Measurements from ENCODE around the gene UNC50. TPM values are rescaled to one million over a fixed set of nuclear protein-coding genes. Genes with fewer than 3 reads are reported as not detected.

UNC50 gene
- polyA plus RNA-seq, 2 of the 4 experiments (the other 2 are of a cell fraction): 57.0 to 90.6 TPM

DNA sequence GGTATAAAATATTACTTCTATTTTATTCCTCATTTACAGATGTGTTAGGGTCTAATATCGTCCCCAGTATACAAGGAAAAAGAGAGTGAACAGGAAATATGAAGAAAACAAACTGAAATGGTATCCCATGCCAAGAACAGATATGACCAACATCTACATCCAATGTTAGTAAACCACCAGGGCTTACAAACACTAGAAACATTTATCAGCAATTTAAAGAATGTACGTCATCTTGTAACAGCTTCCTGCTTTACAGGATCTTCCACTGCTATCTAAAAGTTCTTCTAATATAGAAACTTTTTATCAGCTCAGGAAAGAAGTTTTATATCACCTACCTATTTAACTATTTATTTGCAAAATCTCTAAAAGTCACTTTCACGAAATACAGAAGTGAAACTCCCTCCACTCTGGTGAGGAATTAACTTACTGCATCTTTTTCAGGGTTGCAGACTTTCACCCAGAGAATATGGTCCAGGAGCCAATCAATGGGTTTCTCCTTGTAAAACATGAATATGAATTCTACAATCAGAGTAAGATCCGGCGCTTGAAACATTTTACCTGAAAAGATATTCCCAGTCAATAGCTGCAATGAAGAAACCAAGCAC is 35.2 kb downstream of the UNC50 start:
- Histone ChIP-seq H3K4me2 (no peak overlapping the region), H3K27ac (no peak overlapping the region), H3K4me3 (no peak overlapping the region), H3K9me3 (no peaks in the 10 kb centered on the region), H3K4me1 (no peaks in the 10 kb centered on the region)
- TF ChIP-seq JUNB (IDR thresholded peaks at IDR 0.05) (no peak), ESRRA (IDR thresholded peaks at IDR 0.05; ENCODE audit: borderline replicate concordance, low read length) (no peak), HEYL (CRISPR knock-in tag; IDR thresholded peaks at IDR 0.05) (no peak), NR3C1 (IDR thresholded peaks at IDR 0.05) (no peak), PHF8 (IDR thresholded peaks at IDR 0.05; ENCODE audit: borderline replicate concordance, low read depth) (no peak), ZC3H11A (IDR thresholded peaks at IDR 0.05) (no peak), ZSCAN20 (CRISPR knock-in tag; IDR thresholded peaks at IDR 0.05) (no peak), EP300 (IDR thresholded peaks at IDR 0.05) (no peak), FOSL2 (IDR thresholded peaks at IDR 0.05) (no peak), FOSL2 (CRISPR knock-in tag; IDR thresholded peaks at IDR 0.05) (no peak), NPAS2 (CRISPR knock-in tag; IDR thresholded peaks at IDR 0.05; ENCODE audit: borderline replicate concordance) (no peak), CTCF (IDR thresholded peaks at IDR 0.05) (no peak), MYC (IDR thresholded peaks at IDR 0.05; ENCODE audit: borderline replicate concordance, low read length) (no peak), KDM1A (IDR thresholded peaks at IDR 0.05; ENCODE audit: low read depth) (no peak)
- TF ChIP-seq, protein P1, sequence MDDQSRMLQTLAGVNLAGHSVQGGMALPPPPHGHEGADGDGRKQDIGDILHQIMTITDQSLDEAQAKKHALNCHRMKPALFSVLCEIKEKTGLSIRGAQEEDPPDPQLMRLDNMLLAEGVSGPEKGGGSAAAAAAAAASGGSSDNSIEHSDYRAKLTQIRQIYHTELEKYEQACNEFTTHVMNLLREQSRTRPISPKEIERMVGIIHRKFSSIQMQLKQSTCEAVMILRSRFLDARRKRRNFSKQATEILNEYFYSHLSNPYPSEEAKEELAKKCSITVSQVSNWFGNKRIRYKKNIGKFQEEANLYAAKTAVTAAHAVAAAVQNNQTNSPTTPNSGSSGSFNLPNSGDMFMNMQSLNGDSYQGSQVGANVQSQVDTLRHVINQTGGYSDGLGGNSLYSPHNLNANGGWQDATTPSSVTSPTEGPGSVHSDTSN (IDR thresholded peaks at IDR 0.05): no peak
- TF ChIP-seq, protein P2, sequence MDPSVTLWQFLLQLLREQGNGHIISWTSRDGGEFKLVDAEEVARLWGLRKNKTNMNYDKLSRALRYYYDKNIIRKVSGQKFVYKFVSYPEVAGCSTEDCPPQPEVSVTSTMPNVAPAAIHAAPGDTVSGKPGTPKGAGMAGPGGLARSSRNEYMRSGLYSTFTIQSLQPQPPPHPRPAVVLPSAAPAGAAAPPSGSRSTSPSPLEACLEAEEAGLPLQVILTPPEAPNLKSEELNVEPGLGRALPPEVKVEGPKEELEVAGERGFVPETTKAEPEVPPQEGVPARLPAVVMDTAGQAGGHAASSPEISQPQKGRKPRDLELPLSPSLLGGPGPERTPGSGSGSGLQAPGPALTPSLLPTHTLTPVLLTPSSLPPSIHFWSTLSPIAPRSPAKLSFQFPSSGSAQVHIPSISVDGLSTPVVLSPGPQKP (IDR thresholded peaks at IDR 0.05; ENCODE audit: low read depth, low read length): no peak
- TF ChIP-seq, protein P3, sequence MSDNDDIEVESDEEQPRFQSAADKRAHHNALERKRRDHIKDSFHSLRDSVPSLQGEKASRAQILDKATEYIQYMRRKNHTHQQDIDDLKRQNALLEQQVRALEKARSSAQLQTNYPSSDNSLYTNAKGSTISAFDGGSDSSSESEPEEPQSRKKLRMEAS (IDR thresholded peaks at IDR 0.05): no peak
- FAIRE-seq (no peak), ATAC-seq (no peak), DNase-seq (ENCODE audit: low read depth in 1 of 2, low spot score in 1 of 2) (no peak)
- WGBS (ENCODE audit: missing lambda C conversion rate): 67% methylated on average over 5 of the region's 5 CpGs
- CTCF ChIA-PET: interaction anchor here (0.6 kb wide), 1 partner anchor 194 kb away, joined by 3 read pairs; no protein-coding TSS in a partner anchor
- POLR2A ChIA-PET: no interaction called here

GRCh38 chr2:98647636-98648035 is 39.2 kb downstream of the UNC50 start:
- no peak overlapping the region for H3K27ac ChIP-seq
- ChIA-PET POLR2A (no interaction called here), CTCF (interaction anchor here (0.7 kb wide), 1 partner anchor 142 kb away, joined by 3 read pairs; no protein-coding TSS in a partner anchor)
- H3K9me3 ChIP-seq: no peaks in the 10 kb centered on the region
- no peaks in the 10 kb centered on the region for H3K4me1 ChIP-seq
- no peak for ATAC-seq
- no peak overlapping the region for H3K4me2 ChIP-seq
- 55% methylated on average over 5 of the region's 5 CpGs for WGBS (ENCODE audit: missing lambda C conversion rate)
- DNase-seq (ENCODE audit: low read depth in 1 of 2, low spot score in 1 of 2): no peak
- no peak overlapping the region for H3K4me3 ChIP-seq
- TF ChIP-seq CHD2 (IDR thresholded peaks at IDR 0.05; ENCODE audit: low read length, partially characterized antibody) (no peak), NR3C1 (IDR thresholded peaks at IDR 0.05) (no peak), FOSL2 (IDR thresholded peaks at IDR 0.05) (no peak), FOSL2 (CRISPR knock-in tag; IDR thresholded peaks at IDR 0.05) (no peak), RFX5 (IDR thresholded peaks at IDR 0.05) (no peak), MAZ (IDR thresholded peaks at IDR 0.05; ENCODE audit: borderline replicate concordance, low read depth, low read length) (no peak), FOSB (CRISPR knock-in tag; IDR thresholded peaks at IDR 0.05) (no peak), EP300 (IDR thresholded peaks at IDR 0.05) (no peak)
- TF ChIP-seq, protein P3 (IDR thresholded peaks at IDR 0.05): no peak
- TF ChIP-seq, protein P4, sequence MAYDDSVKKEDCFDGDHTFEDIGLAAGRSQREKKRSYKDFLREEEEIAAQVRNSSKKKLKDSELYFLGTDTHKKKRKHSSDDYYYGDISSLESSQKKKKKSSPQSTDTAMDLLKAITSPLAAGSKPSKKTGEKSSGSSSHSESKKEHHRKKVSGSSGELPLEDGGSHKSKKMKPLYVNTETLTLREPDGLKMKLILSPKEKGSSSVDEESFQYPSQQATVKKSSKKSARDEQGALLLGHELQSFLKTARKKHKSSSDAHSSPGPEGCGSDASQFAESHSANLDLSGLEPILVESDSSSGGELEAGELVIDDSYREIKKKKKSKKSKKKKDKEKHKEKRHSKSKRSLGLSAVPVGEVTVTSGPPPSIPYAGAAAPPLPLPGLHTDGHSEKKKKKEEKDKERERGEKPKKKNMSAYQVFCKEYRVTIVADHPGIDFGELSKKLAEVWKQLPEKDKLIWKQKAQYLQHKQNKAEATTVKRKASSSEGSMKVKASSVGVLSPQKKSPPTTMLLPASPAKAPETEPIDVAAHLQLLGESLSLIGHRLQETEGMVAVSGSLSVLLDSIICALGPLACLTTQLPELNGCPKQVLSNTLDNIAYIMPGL (CRISPR knock-in tag; IDR thresholded peaks at IDR 0.05; ENCODE audit: borderline replicate concordance): no peak
- no peak for FAIRE-seq
